Right lobe of liver (tissue), 4 donors: ENCODE results near the gene BEND5.

Experiments used
- CTCF ChIP-seq, 4 donors: fragments of 200-600 bp in 3 of 4; fragments of 450-650 bp in 1 of 4; IDR thresholded peaks; one replicate each; pipeline versions ENCODE4 v1.5.1 to v1.8.0; 2016 to 2022; ENCODE audit warnings: antibody characterized with exemption in 4 of 4, mild to moderate bottlenecking in 2 of 4
- POLR2A ChIP-seq: fragments of 450-650 bp; IDR thresholded peaks from one replicate; pipeline ENCODE4 v1.6.1; 2017; ENCODE audit warnings: antibody characterized with exemption, mild to moderate bottlenecking
- donor health status: DM: no; HTN: no; CAD: no.
- donor health status: DM: no; HTN: no; CAD: no.
- donor health status: DM: no; HTN: yes; CAD: no.

GRCh38 chr1:48758976-48759375 lies 17.7 kb downstream of the BEND5 start:
- TF ChIP-seq CTCF (IDR thresholded peaks at IDR 0.05) (no peak), POLR2A (no peak)
